Right hindlimb (tissue), 1 donor: ENCODE data around the gene ZNF792.
A peak's percentile ranks its signal among the peaks of the same experiment; 100 is the strongest.
"Not testable (repeated sequence)": the region's sequence is repeated elsewhere in the genome, so short reads cannot be mapped to it uniquely, and the experiment has no call there.

Experiments used
- DNase-seq: peaks from one replicate; pipeline ENCODE4 v3.0.0-alpha.2; 2018

The ZNF792 gene

GRCh38 chr19:34998777-34999497 is 34.9 kb upstream of the ZNF792 start:
- no peak for DNase-seq

- not testable (repeated sequence) for DNase-seq
Observed at GRCh38 chr19:34998224-34998623, 34.2 kb upstream of the ZNF792 start.

GRCh38 chr19:34997071-34997617 is 33.1 kb upstream of the ZNF792 start:
- no peak for DNase-seq

GRCh38 chr19:34995551-34995950 is 31.5 kb upstream of the ZNF792 start:
- no peak for DNase-seq

- no peak for DNase-seq
Observed at GRCh38 chr19:34994643-34995541, 30.9 kb upstream of the ZNF792 start.

GRCh38 chr19:34994286-34994642 is 30.2 kb upstream of the ZNF792 start:
- DNase-seq: no peak

GRCh38 chr19:34992582-34992981 is 28.6 kb upstream of the ZNF792 start:
- not testable (repeated sequence) for DNase-seq

GRCh38 chr19:34991542-34992333 is 27.7 kb upstream of the ZNF792 start:
- no peak for DNase-seq

GRCh38 chr19:34990578-34991192 is 26.7 kb upstream of the ZNF792 start:
- DNase-seq: no peak

GRCh38 chr19:34989298-34989697 is 25.3 kb upstream of the ZNF792 start:
- DNase-seq: no peak

GRCh38 chr19:34988119-34988518 is 24.1 kb upstream of the ZNF792 start:
- DNase-seq: no peak

GRCh38 chr19:34985249-34986022 is 21.4 kb upstream of the ZNF792 start:
- peak; percentile 83 for DNase-seq

GRCh38 chr19:34984287-34984686 is 20.3 kb upstream of the ZNF792 start:
- DNase-seq: no peak

GRCh38 chr19:34983786-34984185 is 19.8 kb upstream of the ZNF792 start:
- no peak for DNase-seq

- no peak for DNase-seq
Observed at GRCh38 chr19:34982275-34982674, 18.2 kb upstream of the ZNF792 start.

- no peak for DNase-seq
Observed at GRCh38 chr19:34979819-34980640, 16.0 kb upstream of the ZNF792 start.

GRCh38 chr19:34976611-34977010 is 12.6 kb upstream of the ZNF792 start:
- DNase-seq: no peak

GRCh38 chr19:34975056-34975455 is 11.0 kb upstream of the ZNF792 start:
- DNase-seq: no peak

GRCh38 chr19:34974646-34975045 is 10.6 kb upstream of the ZNF792 start:
- no peak for DNase-seq

- DNase-seq: no peak
Observed at GRCh38 chr19:34972163-34972705, 8.2 kb upstream of the ZNF792 start.
